Fibroblast of skin of back (primary cell): ENCODE measurements around the gene OR6X1.
"Not testable (repeated sequence)": the region's sequence is repeated elsewhere in the genome, so short reads cannot be mapped to it uniquely, and the experiment has no call there.

ENCODE experiments used
- DNase-seq: peaks from one replicate; pipeline ENCODE4 v3.0.0-alpha.2; 2013

Gene OR6X1

DNA sequence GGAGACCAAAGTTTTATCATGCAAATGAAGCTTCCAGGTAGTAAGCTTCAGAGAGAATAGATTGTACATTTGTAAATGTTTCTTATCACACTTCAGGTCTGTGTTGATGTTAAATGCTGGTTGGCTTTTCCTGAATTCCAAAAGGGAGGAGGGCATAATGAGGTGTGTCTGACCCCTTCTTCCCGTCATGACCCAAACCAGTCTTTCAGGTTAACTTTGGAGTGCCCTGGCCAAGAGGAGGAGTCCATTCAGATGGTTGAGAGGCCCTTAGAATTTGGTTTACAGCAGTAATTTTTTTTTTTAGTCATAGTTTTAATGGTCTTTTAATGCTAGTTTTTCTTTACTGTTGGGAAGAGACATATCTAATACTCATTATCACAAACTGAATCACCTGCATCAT lies 2.5 kb downstream of the OR6X1 start:
- DNase-seq: no peak

DNA sequence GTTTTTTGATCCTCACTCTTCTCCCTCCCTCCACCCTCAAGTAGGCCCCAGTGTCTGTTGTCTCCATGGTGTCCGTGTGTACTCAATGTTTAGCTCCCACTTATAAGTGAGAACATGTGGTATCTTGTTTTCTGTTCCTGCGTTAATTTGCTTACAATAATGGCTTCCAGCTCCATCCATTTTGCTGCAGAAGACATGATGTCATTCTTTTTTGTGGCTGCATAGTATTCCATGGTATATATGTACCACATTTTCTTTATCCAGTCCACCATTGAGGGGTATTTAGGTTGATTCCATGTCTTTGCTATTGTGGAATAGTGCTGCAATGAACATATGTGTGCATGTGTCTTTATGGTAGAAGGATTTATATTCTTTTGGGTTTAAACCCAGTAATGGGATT lies 6.0 kb downstream of the OR6X1 start:
- not testable (repeated sequence) for DNase-seq

DNA sequence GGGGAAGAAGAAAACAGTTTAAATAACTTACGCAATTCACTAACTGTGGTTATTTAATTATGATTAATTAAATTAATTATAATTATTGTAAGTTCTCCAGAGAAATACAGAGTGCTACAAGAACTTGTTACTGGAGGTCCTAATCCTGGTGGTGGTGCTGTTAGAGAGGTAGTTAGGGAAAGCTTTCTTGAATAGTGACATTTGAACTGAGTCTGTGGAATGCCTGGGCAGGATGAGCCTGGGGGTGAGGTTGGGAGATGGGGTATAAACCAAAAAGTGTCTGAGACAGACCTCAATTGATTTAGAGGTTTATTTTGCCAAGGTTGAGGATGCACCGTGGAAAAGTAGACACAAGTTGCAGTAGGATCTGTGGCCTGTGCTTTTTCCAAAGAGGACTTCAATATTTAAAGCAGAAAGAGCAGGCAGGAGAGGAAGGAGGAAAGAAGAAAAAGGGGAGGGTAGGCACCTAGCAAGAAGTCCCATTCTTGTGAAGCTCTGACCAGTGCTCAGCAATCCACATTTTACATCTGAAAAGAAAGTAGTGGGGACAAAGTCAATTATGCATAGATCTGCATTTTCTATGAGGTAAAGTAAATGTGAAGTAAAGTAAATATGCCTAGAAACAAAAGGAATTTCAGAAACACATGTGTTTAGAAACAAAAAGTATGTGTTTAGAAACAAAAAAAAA lies 8.4 kb downstream of the OR6X1 start:
- DNase-seq: no peak

- DNase-seq: no peak
Observed at GRCh38 chr11:123742724-123743120, 11.6 kb downstream of the OR6X1 start.

GRCh38 chr11:123742031-123742723 lies 12.1 kb downstream of the OR6X1 start:
- no peak for DNase-seq

- peak; percentile 87 for DNase-seq
Observed at GRCh38 chr11:123741159-123742030, 12.9 kb downstream of the OR6X1 start, which contains the start of gene ZNF202. ZNF202 (minus strand) TSS chr11:123741660; CDS start chr11:123730888, 10,772 bp downstream.

- DNase-seq: no peak
Observed at GRCh38 chr11:123740787-123741158, 13.5 kb downstream of the OR6X1 start.

- no peak for DNase-seq
Observed at GRCh38 chr11:123738374-123738773, 15.9 kb downstream of the OR6X1 start.

DNA sequence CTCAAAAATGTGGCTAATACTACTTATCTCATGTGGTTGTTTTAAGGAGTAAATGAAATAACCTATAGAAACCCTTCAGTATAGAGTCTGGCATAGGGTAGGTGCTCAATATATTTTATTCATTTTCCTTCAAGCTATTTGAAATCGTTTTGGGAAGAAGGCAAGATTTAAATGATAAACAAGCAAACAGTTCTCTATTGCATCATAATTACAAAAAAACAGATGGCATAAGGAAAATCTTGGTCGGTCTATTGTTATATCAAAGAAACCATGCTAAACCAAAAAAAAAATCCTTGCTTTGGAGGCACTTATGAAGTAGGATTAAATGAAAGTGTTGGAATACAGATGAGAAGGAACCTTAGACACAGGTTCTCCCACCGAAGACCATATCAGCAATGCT lies 17.5 kb downstream of the OR6X1 start:
- no peak for DNase-seq

GRCh38 chr11:123729602-123730001 lies 24.7 kb downstream of the OR6X1 start:
- no peak for DNase-seq

DNA sequence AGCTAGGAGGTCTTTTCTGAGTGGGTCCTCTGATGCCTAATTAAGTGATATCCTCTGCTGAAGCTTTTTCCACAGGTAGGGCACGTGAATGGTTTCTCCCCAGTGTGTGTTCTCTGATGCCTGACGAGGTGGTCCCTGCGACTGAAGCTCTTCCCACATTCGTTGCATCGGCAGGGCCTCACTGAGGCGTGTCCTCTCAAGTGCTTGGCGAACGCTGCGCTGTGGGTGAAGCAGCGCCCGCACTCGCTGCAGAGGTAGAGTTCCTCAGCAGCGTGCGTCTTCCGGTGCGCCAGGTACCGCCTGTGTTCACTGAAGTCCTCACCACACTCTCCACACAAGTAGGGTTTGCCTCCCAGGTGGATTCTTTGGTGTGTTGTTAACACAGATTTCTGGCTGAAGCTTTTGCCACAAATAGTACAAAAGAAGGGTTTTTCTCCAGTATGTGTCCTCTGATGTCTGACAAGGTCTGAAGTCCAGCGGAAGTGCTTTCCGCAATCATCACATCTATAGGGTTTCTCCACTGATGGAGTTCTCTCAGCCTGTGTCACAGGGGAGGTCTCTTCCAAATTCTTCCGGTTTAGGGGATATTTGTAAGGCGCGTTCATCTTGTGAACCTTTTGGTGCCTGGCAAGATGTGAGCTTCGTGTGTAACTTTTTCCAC lies 28.2 kb downstream of the OR6X1 start:
- DNase-seq: no peak

DNA sequence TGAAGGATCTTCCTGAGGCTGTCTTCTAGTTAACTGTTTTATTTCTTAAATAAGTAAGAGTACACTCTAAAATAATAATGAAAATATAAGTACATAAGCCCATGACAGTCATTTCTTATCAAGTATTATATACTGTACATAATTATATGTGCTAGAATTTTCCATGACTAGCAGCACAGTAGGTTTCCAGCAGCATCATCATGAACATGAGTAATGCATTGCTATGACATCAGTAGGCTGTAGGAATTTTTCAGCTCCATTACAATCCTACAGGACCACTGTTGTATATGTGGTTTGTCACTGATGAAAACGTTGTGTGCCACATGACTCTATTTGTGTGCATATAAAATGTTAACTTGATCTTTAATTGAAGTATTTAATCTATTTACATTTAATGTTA lies 34.9 kb downstream of the OR6X1 start:
- DNase-seq: peak; percentile 61

DNA sequence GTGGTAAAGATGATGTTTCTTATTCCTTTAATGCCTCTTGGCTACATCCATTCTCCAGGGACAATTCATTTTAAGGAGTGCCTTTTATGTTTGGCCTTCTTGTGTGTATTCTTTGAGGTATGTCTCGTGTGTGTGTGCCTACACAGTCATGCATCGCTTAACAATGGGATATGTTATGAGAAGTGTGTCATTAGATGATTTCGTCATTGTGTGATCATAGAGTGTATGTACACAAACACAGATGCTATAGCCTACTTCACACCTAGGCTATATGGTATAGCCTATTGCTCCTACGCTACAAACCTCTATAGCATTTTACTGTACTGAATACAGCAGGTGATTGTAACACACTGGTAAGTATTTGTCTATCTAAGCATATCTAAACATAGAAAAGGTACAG lies 35.8 kb downstream of the OR6X1 start:
- no peak for DNase-seq

- DNase-seq: no peak
Observed at GRCh38 chr11:123718063-123718462, 36.3 kb downstream of the OR6X1 start.

DNA sequence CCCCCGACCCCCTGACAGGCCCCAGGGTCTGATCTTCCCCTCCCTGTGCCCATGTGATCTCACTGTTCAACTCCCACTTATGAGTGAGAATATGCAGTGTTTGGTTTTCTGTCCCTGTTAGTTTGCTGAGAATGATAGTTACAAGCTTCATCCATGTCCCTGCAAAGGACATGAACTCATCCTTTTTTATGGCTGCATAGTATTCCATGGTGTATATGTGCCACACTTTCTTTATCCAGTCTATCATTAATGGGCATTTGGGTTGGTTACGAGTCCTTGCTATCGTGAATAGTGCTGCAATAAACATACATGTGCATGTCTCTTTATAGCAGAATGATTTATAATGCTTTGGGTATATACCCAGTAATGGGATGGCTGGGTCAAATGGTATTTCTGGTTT lies 41.7 kb downstream of the OR6X1 start:
- DNase-seq: not testable (repeated sequence)

- DNase-seq: peak; percentile 74
Observed at GRCh38 chr11:123707606-123708205, 46.6 kb downstream of the OR6X1 start.

GRCh38 chr11:123707206-123707605 lies 47.1 kb downstream of the OR6X1 start:
- DNase-seq: no peak

DNA sequence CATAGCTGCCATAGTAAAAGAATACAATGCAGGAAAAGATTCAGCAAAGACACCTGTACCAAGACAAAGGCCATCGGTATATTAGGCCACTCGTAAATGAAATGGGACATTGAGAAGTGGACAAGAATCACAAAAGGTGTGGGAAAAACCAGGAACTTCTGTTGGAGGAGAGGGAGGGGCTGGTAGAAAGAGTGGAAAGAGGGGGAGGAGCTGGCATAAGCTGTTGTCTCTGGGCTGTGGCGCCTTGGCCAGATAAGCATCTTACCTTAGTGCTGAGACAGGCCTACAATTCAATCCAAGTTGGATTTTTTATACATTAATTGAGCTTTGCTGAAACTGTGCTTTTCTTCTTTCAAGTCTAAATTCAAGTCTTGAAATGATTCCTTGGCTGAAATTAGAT lies 50.0 kb downstream of the OR6X1 start:
- DNase-seq: no peak
